GM18951 (cell line): Measurements from ENCODE around the gene ACOT7.
"Not testable (repeated sequence)": the region's sequence is repeated elsewhere in the genome, so short reads cannot be mapped to it uniquely, and the experiment has no call there.

Source experiments
- POLR2A ChIP-seq: IDR thresholded peaks from 4 replicates; pipeline ENCODE4 v1.6.1; 2011; ENCODE audit warnings: mild to moderate bottlenecking; ENCODE audit not compliant: insufficient read length, insufficient read depth; ENCODE audit errors: extremely low read depth
- in situ Hi-C: fragments of 300-500 bp; cut with MboI; formaldehyde crosslinking; loops from one replicate; pipeline ENCODE4 v1.12.0; 2022; ENCODE audit warnings: low sequenced_read_pairs, mixed read lengths, inconsistent platforms; ENCODE audit not compliant: unreplicated experiment

Gene ACOT7

GRCh38 chr1:6225651-6226050, 167.9 kb downstream of the ACOT7 start:
- no peak for TF ChIP-seq POLR2A
- in situ Hi-C loops, result no loop called here

GRCh38 chr1:6224718-6225117, 168.8 kb downstream of the ACOT7 start:
- TF ChIP-seq POLR2A, result no peak
- in situ Hi-C loops, result no loop called here

DNA sequence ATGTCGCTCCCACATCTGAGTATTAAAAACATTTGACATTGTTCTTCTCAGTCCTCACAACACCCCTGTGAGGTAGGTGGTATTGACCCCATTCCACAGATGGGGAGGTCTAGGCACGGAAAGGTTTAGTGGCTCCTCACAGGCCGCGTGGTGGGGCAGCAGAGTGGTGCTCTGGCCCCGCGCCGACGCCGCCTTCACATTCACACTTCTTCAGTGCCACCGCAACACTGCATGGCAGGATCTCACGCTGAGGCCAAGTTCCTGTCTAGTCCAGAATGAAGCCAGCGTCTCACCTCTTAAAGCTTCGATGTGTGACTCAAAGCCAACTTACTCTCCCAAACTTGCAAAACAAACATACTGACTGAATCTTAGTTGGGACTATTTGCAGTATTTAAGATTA, 169.9 kb downstream of the ACOT7 start:
- in situ Hi-C loops, result no loop called here

GRCh38 chr1:6222636-6223035, 170.9 kb downstream of the ACOT7 start:
- in situ Hi-C loops, result no loop called here
- no peak for TF ChIP-seq POLR2A

More for the DNA sequence above, 169.9 kb downstream of the ACOT7 start:
- no peak for TF ChIP-seq POLR2A

- in situ Hi-C loops, result no loop called here
- TF ChIP-seq POLR2A, result no peak
Measured at GRCh38 chr1:6221210-6221784, 172.3 kb downstream of the ACOT7 start.

DNA sequence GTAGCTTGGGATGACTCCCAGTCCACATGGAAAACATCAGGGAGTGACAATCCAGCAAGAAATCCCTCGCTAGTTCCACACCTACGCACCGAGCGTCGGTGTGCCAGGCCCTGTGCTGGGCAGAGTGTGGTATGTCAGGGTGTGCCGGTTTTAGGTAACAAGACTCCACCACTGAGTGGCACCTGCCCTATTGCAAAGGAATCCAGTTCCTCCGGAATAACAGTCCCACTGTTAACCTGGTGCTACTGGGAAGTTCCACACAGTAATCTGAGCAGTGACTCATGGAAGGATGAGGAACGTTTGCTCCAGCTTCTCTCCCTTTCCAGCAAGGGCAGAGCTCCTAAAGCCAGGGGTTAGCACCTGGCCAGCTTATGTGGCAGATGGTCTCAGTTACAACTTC, 173.3 kb downstream of the ACOT7 start:
- in situ Hi-C loops, result no loop called here
- no peak for TF ChIP-seq POLR2A

DNA sequence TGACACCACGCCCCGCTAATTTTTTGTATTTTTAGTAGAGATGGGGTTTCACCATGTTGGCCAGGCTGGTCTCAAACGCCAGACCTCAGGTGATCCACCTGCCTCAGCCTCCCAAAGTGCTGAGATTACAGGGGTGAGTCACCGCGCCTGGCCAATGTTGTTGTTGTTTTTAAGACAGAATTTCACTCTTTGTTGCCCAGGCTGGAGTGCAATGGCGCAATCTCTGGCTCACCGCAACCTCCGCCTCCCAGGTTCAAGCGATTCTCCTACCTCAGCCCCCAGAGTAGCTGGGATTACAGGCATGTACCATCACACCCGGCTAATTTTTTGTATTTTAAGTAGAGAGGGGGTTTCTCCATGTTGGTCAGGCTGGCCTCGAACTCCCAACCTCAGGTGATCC, 173.9 kb downstream of the ACOT7 start:
- in situ Hi-C loops, result not testable (repeated sequence)

DNA sequence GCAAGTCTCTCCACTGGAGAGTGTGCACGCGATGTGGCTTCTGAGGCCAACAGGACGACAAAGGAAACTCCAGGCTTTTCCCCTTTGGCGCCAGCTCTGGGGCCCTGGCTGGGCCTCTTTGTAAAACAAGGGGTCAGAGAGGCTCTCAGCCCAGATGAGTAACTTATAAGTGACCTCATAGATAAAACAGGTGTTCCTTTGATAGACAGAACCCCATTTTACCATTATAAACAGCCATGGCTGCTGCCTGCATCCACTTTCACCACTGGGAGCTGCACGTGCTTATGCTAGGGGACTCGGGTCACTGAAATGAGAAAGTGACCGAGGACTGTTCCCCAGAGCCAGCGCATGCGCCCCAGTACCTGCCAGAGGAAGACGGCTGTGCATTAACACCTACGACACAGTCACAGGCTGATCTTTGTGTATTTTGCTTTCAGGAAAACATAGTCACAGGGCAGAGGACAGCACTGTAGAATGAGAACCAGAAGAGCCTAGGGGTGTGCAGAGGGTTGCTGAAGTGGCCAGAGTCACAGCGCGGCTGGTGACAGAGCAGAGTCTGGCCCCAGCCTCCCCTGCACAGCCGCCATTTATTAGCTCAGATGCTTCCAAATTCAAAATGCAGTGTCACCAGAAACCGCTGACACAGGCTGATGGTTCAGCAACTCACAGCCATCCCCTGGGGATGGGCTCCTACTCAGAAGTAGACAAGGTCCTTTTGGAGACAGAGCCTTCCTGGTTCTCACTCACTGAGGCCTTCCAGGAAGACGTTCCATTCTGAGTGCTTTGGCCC, 175.0 kb downstream of the ACOT7 start:
- TF ChIP-seq POLR2A, result no peak
- in situ Hi-C loops, result no loop called here
